GM11168 (cell line): ENCODE results near the gene TMEM225B.
"Not testable (repeated sequence)": the region's sequence is repeated elsewhere in the genome, so short reads cannot be mapped to it uniquely, and the experiment has no call there.

Experiments used
- in situ Hi-C: fragments of 300-500 bp; cut with MboI; formaldehyde crosslinking; loops from one replicate; pipeline ENCODE4 v1.12.0; 2022; ENCODE audit warnings: low sequenced_read_pairs; ENCODE audit not compliant: unreplicated experiment

Gene TMEM225B

DNA sequence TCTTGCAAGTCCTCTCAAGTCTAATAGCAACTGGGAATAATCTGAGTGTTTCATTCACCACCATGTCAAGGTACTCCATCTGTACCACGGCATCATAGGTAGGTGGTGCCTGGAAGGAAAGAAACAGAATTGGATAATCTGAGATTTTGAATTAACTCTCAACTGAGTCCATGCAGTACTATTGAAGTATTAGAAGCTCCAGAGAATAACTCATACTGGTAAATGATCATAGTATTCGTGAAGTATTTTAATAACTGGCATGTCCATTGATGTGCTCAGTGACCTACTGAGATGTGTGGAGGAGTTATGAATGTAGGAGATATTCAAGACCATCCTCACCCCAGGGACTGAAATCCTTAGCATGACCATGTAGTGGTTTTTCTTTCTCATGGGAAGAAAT lies 54.6 kb downstream of the TMEM225B start:
- in situ Hi-C loops: no loop called here

DNA sequence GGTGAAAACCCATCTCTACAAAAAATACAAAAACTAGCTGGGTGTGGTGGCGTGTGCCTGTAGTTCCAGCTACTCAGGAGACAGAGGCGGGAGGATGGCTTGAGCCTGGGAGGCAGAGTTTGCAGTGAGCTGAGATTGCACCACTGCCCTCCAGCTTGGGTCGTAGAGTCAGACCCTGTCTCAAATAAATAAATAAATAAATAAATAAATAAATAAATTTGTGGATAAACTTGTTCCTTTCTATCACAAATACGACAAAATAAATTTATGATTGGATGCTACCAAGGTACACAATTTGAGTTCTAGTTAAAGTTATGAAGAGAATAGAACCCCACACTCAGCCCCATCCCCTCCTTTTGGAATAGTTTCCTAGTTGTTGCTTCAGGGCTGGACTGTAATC lies 55.2 kb downstream of the TMEM225B start:
- in situ Hi-C loops: not testable (repeated sequence)

DNA sequence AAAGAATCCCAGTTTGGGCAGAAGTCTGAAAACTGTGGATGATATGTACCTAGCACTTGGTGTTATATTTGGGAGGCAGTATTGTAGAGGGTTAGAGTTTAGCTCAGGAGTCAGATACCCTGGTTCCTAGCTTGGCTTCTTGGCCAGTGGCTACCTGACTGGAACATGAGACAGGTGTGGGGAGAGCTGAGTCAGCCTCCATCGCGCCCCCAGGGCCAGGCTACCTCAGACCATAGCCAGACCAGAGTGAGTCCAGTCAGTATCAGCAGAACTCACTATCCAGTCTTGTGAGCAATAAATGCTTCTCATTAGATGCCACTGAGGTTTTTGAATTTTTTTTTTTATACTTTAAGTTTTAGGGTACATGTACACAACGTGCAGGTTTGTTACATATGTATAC lies 55.7 kb downstream of the TMEM225B start:
- in situ Hi-C loops: no loop called here

DNA sequence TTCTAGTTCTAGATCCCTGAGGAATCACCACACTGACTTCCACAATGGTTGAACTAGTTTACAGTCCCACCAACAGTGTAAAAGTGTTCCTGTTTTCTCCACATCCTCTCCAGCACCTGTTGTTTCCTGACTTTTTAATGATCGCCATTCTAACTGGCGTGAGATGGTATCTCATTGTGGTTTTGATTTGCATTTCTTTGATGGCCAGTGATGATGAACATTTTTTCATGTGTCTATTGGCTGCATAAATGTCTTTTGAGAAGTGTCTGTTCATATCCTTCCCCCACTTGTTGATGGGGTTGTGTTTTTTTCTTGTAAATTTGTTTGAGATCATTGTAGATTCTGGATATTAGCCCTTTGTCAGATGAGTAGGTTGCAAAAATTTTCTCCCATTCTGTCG lies 56.6 kb downstream of the TMEM225B start:
- in situ Hi-C loops: not testable (repeated sequence)

DNA sequence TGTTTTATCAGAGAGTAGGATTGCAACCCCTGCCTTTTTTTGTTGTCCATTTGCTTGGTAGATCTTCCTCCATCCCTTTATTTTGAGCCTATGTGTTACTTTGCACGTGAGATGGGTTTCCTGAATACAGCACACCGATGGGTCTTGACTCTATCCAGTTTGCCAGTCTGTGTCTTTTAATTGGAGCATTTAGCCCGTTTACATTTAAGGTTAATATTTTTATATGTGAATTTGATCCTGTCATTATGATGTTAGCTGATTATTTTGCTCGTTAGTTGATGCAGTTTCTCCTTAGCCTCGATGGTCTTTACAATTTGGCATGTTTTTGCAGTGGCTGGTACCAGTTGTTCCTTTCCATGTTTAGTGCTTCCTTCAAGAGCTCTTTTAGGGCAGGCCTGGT lies 59.8 kb downstream of the TMEM225B start:
- in situ Hi-C loops: not testable (repeated sequence)
